Lung (tissue), 12 donors: ENCODE results near the gene ATP2A2. TPM values are rescaled to one million over a fixed set of nuclear protein-coding genes. Genes with fewer than 3 reads are reported as not detected.

Experiments used
- ATAC-seq: fragments of 200-7000 bp; cut with Tn5 transposase; one replicate; pipeline ENCODE4 v1.9.1; 2020; ENCODE audit warnings: moderate number of reproducible peaks; ENCODE audit not compliant: insufficient read depth, low FRiP score
- DNase-seq, 3 donors: peaks; one replicate each; pipeline ENCODE4 v3.0.0-alpha.2; 2013 to 2017
- H3K27ac ChIP-seq, 2 donors: one replicate each; pipeline ENCODE4 v1.5.1; 2013; ENCODE audit warnings: mild to moderate bottlenecking in 2 of 2, moderate library complexity in 2 of 2, control low read depth in 1 of 2, inconsistent platforms in 1 of 2, low read depth in 1 of 2, low read length in 1 of 2
- H3K27me3 ChIP-seq, 3 donors: one replicate each; pipeline ENCODE4 v1.5.1; 2013; ENCODE audit warnings: low read length in 2 of 3; ENCODE audit not compliant: control insufficient read depth in 3 of 3, insufficient read depth in 3 of 3
- H3K36me3 ChIP-seq, 4 donors: one replicate each; pipeline ENCODE4 v1.5.1; 2013; ENCODE audit warnings: low read length in 4 of 4, mild to moderate bottlenecking in 1 of 4, moderate library complexity in 1 of 4; ENCODE audit not compliant: control insufficient read depth in 4 of 4, insufficient read depth in 4 of 4
- H3K4me1 ChIP-seq, 5 donors: one replicate each; pipeline ENCODE4 v1.5.1; 2013; ENCODE audit warnings: low read length in 5 of 5, mild to moderate bottlenecking in 2 of 5, moderate library complexity in 1 of 5; ENCODE audit not compliant: control insufficient read depth in 5 of 5, insufficient read depth in 5 of 5
- H3K4me3 ChIP-seq: one replicate; pipeline ENCODE4 v1.5.1; 2013; ENCODE audit warnings: mild to moderate bottlenecking, control low read depth, moderate library complexity
- H3K9ac ChIP-seq, 2 donors: one replicate each; pipeline ENCODE4 v1.5.1; 2013; ENCODE audit warnings: low read length in 2 of 2, control low read depth in 1 of 2; ENCODE audit not compliant: insufficient read depth in 1 of 2
- H3K9me3 ChIP-seq, 4 donors: one replicate each; pipeline ENCODE4 v1.5.1; 2013; ENCODE audit warnings: low read length in 3 of 4, mild to moderate bottlenecking in 1 of 4, moderate library complexity in 1 of 4; ENCODE audit not compliant: control insufficient read depth in 4 of 4, insufficient read depth in 3 of 4
- WGBS, 2 donors: extraction: QIAGEN DNeasy Blood & Tissue Kit; methylation state at CpG; one replicate each; pipeline ENCODE4 v1.1.7; 2013; 5-methylcytosine and 5-hydroxymethylcytosine counted together
- polyA plus RNA-seq, 2 donors: library from polyadenylated mRNA; stranded (reverse); fragments of 200-250 nt; gene quantifications; one replicate each; pipeline ENCODE4 v1.2.1, GENCODE V29; 2013
- total RNA-seq, 2 donors: library from RNA; depleted of rRNA in 1 of 2; stranded (reverse); fragments of >200 nt in 1 of 2; gene quantifications; one replicate each; pipeline ENCODE4 v1.2.1, GENCODE V29; 2014 to 2021
- TF ChIP-seq, protein P1 (sequence below): IDR thresholded peaks from 2 replicates; pipeline ENCODE4 v1.5.1; 2012; ENCODE audit warnings: mild to moderate bottlenecking; ENCODE audit errors: control extremely low read depth, extremely low read depth
- donor health status: control.
- donor health status: control.
- donor health status: Bipolar disorder and iron deficiency.
- donor health status: healthy.
- donor health status: DM: yes; HTN: yes; CAD: no.

The ATP2A2 gene
- total and polyA plus RNA-seq, 4 donors: 34.1 to 240 (median 136) TPM

DNA sequence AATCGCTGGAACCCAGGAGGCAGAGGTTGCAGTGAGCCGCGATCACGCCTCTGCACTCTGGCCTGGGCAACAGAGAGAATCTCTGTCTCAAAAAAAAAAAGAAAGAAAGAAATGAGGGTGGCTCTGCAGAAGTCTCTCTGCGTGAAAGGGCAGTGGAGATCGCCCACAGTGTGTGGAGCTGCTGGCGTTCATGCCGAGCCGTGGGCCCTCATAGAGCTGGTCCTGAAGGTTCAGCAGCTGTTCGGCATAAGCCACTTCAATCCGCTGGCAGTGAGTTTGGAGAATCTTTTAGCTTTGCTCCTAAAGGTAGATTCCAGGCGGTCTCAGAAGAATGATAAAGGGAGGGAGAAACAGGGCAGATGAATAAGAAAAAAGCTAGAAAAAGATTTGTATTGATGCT, 36.7 kb upstream of the ATP2A2 start:
- WGBS, 2 donors: 97% methylated on average over 12 of the region's 12 CpGs
- H3K36me3 ChIP-seq: peaks cover 0 to 9% (median 2%) of the 10 kb centered on the region in 4 donors
- no peaks in the 10 kb centered on the region for H3K9me3 ChIP-seq
- H3K4me3 ChIP-seq: no peak overlapping the region
- no peak overlapping the region for H3K9ac ChIP-seq
- ATAC-seq (no peak), DNase-seq (no peak)
- H3K4me1 ChIP-seq: peaks cover 0 to 20% (median 6%) of the 10 kb centered on the region in 5 donors
- H3K27me3 ChIP-seq: no peaks in the 10 kb centered on the region
- TF ChIP-seq, protein P1, sequence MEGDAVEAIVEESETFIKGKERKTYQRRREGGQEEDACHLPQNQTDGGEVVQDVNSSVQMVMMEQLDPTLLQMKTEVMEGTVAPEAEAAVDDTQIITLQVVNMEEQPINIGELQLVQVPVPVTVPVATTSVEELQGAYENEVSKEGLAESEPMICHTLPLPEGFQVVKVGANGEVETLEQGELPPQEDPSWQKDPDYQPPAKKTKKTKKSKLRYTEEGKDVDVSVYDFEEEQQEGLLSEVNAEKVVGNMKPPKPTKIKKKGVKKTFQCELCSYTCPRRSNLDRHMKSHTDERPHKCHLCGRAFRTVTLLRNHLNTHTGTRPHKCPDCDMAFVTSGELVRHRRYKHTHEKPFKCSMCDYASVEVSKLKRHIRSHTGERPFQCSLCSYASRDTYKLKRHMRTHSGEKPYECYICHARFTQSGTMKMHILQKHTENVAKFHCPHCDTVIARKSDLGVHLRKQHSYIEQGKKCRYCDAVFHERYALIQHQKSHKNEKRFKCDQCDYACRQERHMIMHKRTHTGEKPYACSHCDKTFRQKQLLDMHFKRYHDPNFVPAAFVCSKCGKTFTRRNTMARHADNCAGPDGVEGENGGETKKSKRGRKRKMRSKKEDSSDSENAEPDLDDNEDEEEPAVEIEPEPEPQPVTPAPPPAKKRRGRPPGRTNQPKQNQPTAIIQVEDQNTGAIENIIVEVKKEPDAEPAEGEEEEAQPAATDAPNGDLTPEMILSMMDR: no peak
- peak overlapping the region in 1 of 2 donors; percentile 54 for H3K27ac ChIP-seq

DNA sequence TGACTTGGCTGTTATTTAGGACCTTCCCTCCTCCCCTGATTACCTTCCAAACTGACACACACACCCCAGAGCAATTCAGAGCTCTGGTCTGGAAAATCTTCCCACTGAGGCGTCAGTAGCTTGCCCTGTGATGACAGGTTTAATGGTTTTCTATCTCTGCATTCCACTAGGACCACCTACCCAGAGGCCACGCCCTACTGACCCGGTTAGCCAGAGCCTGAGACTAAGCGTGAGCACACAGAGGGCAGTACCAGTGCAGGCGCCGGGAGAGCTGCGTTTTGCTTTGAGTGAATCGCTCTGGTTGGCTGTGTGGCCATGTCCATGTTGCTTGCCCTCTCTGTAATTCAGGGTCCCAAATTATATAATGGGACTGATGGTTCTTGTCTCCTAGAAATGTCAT, 36.2 kb upstream of the ATP2A2 start:
- peak overlapping the region in 1 of 2 donors; percentile 54 for H3K27ac ChIP-seq
- no peak for ATAC-seq
- H3K27me3 ChIP-seq: no peaks in the 10 kb centered on the region
- 87 to 91% methylated on average over 8 of the region's 8 CpGs for WGBS, 2 donors
- H3K9me3 ChIP-seq: no peaks in the 10 kb centered on the region
- no peak overlapping the region for H3K9ac ChIP-seq
- no peak overlapping the region for H3K4me3 ChIP-seq
- peaks cover 0 to 22% (median 9%) of the 10 kb centered on the region in 5 donors for H3K4me1 ChIP-seq
- peaks cover 0 to 9% (median 2%) of the 10 kb centered on the region in 4 donors for H3K36me3 ChIP-seq
- DNase-seq: no peak
- TF ChIP-seq, protein P1: no peak

DNA sequence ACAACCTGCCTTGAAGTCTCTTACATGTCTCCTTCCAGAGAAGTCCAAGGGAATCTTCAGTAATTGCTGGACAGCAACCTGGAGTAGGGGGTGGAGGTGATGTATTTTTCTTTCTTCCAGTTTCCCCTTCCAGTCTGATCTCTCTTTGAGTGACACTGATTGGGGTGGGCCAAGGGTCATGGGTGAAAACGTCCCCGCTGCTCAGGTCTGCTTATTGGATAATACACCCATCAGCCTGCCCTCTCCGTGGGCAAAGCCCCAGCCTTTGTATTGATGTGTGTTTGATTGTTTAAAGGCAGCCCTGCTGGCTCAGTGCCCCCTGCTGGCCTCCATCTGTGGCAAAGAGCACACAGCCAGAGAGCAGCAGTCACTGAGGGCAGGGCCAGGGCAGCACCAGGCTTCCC, 35.7 kb upstream of the ATP2A2 start:
- peaks cover 0 to 9% (median 2%) of the 10 kb centered on the region in 4 donors for H3K36me3 ChIP-seq
- H3K27me3 ChIP-seq: no peaks in the 10 kb centered on the region
- no peaks in the 10 kb centered on the region for H3K9me3 ChIP-seq
- ATAC-seq (no peak), DNase-seq (no peak)
- no peak overlapping the region for H3K9ac ChIP-seq
- WGBS, 2 donors: 78 to 86% methylated on average over 3 of the region's 3 CpGs
- H3K4me3 ChIP-seq: no peak overlapping the region
- H3K4me1 ChIP-seq: peaks cover 3 to 25% (median 9%) of the 10 kb centered on the region in 5 donors
- H3K27ac ChIP-seq: peak overlapping the region in 1 of 2 donors; percentile 54
- TF ChIP-seq, protein P1: peak; percentile 3
